NCI-H1048 (cell line): ENCODE measurements around the gene PLA2G7.
"Not testable (repeated sequence)": the region's sequence is repeated elsewhere in the genome, so short reads cannot be mapped to it uniquely, and the experiment has no call there.

Experiments used
- DNase-seq: peaks from one replicate; lab custom pipeline; 2025; lab: John Stamatoyannopoulos, UW

The PLA2G7 gene

DNA sequence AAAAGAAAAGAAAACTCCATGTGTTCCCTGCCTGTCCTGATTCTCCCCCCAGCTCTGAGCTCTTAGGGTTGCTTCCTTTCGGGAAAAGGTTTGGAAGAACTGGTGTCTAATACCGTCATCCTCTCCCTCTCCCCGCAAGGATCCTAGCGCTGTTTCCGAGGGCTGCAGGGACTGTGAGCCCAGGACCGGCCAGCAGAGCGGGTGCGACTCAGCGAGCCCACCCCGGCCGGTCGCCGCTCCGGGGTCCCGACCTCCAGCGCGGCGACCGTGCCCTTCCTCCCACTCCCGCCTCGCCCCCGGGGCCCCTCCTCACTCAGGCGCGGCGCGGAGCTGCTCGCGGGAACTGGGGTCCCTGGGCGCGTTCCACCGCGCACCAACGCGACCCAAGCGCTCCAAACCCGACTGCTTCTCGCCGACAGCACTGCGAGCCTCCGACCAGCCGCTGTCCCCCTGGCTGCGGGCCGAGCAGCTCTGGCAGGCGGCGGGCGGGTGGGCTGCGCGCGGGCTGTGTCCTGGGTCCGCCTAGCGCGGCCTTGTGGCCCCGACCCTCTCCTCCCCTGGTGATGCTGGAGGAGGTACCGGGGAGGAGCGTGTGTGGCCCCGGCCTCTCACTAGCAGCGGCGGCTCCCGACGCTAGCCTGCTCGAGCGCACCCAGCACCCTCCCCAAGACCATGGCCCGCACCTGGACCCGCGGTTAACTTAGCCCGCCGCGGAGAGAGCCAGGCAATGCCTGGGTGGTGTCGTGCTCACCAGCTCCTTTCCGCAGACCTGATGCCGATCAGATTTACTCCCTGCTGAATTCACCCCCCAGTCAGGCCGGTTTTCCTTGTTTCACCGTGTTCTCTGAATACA, at the start of gene PLA2G7:
TSS of gene PLA2G7 (minus strand) at position 509 of the 853 bp plus-strand sequence. CDS start 12,484 bp downstream, outside the sequence.
- DNase-seq, result no peak

- DNase-seq, result no peak
Observed at GRCh38 chr6:46784535-46784934, 49.4 kb upstream of the PLA2G7 start.

GRCh38 chr6:46781478-46782378, 46.6 kb upstream of the PLA2G7 start:
- peak; percentile 47 for DNase-seq

GRCh38 chr6:46777476-46778346, 42.5 kb upstream of the PLA2G7 start:
- no peak for DNase-seq

GRCh38 chr6:46776070-46776712, 41.0 kb upstream of the PLA2G7 start:
- no peak for DNase-seq

- DNase-seq, result not testable (repeated sequence)
Observed at GRCh38 chr6:46774736-46775135, 39.6 kb upstream of the PLA2G7 start.

- no peak for DNase-seq
Observed at GRCh38 chr6:46773201-46773855, 38.2 kb upstream of the PLA2G7 start.

GRCh38 chr6:46772762-46773161, 37.6 kb upstream of the PLA2G7 start:
- DNase-seq, result no peak

GRCh38 chr6:46772016-46772415, 36.8 kb upstream of the PLA2G7 start:
- DNase-seq, result no peak

- DNase-seq, result no peak
Observed at GRCh38 chr6:46764961-46765360, 29.8 kb upstream of the PLA2G7 start.

- DNase-seq, result not testable (repeated sequence)
Observed at GRCh38 chr6:46764280-46764679, 29.1 kb upstream of the PLA2G7 start.

DNA sequence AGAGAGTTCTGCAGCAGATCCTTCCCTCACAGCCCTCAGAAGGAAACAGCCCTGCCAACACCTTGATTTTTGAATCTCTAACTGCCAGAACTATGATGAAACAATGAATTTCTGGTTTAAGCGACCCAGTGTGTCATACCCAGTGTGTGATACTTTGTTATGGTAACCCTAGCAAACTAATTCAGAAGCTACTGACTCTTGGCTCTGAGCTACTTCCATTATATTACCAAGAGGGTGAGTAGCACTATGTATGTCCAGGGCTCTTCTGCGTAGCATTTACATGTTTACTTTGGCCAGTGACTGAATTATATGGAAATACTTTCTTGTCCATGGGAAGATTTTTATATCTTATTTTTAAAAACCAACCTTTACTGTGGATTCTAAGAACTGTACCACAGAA, 28.3 kb upstream of the PLA2G7 start:
- DNase-seq, result no peak

GRCh38 chr6:46760925-46761324, 25.8 kb upstream of the PLA2G7 start:
- no peak for DNase-seq

- DNase-seq, result no peak
Observed at GRCh38 chr6:46758960-46759753, 24.0 kb upstream of the PLA2G7 start.

DNA sequence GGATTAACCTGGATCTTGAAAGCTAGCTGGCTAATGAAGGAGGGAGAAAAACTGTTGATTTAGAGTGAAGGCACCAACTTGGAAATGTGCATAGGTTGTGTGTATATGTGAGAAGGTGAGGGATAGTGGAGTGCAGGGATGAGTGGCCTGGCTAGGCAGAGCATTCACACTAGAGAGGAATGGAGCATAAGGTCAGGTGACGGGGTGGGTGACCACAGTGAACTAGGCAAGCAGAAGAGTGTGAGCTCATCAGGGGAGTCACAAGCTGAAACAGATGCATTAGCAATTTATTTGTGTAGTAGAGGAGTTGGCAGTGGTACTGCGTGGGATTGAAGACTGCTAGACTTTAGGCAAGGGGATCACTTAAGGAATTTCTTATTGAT, 22.0 kb upstream of the PLA2G7 start:
- DNase-seq, result no peak

DNA sequence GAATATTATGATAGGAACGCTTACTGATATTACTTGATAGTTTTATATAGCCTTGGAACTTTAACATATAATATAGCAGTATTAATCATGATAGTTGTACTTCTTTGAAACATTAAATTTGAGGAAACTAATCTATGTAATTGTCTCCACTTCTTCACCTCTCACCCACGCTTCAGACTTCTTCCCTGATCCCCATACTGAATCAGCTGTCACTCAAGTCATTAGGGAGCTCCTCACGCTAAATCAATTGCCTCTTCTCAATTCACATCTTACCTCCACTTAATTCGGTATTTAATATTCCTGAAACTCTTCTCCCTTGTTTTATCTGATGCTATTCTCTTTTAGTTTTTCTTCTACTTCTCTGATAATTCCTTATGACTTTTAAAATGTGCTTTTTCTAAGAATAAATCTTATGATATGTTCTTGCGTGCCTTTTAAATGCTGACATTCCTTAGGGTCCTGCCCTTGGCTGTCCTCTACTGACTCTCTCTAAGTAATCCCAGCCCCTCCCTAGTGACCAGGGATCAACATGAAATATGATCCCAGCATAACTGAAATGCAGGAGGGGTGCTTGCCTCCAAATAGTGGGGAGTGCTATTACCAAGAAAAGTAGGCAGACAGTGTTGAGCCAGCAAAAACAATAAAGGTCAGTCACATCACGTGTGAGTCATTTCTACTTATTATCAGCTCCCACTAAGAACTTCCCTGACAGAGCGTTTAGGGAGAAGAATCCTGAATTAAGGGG, 21.5 kb upstream of the PLA2G7 start:
- no peak for DNase-seq

GRCh38 chr6:46755865-46756264, 20.7 kb upstream of the PLA2G7 start:
- no peak for DNase-seq

GRCh38 chr6:46751658-46752057, 16.5 kb upstream of the PLA2G7 start:
- no peak for DNase-seq

DNA sequence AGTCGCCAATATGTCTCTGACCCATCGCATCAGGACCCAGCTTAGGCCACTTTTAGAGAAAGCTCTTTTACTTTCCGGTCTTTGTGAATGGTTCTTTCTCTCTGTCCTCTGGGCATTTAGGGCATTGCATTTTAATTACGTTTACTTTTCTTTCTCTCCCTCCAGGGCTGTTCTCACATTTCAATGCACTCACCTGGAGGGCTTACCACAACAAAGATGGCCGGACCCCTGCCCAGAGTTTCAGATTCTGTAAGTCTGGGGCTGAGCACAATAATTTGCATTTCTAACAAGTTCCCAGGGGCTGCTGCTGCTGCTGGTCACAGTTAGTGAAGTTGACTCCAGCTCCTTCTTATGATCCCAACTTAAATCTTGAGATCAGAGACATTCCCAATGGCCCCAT, 14.6 kb upstream of the PLA2G7 start:
- no peak for DNase-seq
